Fibroblast of villous mesenchyme (primary cell): ENCODE results near the gene AK9. TPM values are rescaled to one million over a fixed set of nuclear protein-coding genes. Genes with fewer than 3 reads are reported as not detected.
"Not testable (repeated sequence)": the region's sequence is repeated elsewhere in the genome, so short reads cannot be mapped to it uniquely, and the experiment has no call there.

ENCODE experiments used
- DNase-seq: peaks from one replicate; pipeline ENCODE4 v3.0.0-alpha.2; 2010; ENCODE audit warnings: low read depth
- H3K4me3 ChIP-seq: 2 replicates; pipeline ENCODE4 v1.5.1; 2011; ENCODE audit warnings: low read depth, mild to moderate bottlenecking, low read length
- total RNA-seq: library from RNA; depleted of rRNA; stranded (reverse); fragments of >200 nt; gene quantifications from 2 replicates; pipeline ENCODE4 v1.2.3, GENCODE V29; 2012
- TF ChIP-seq, protein P1 (sequence below): IDR thresholded peaks from 2 replicates; pipeline ENCODE4 v1.5.1; 2012; ENCODE audit warnings: low read depth, mild to moderate bottlenecking, low read length; ENCODE audit not compliant: insufficient read depth

The AK9 gene
- total RNA-seq, 1 donor, result 3.5 TPM

GRCh38 chr6:109465772-109466171, 225.2 kb downstream of the AK9 start:
- DNase-seq, result no peak
- TF ChIP-seq, protein P1, sequence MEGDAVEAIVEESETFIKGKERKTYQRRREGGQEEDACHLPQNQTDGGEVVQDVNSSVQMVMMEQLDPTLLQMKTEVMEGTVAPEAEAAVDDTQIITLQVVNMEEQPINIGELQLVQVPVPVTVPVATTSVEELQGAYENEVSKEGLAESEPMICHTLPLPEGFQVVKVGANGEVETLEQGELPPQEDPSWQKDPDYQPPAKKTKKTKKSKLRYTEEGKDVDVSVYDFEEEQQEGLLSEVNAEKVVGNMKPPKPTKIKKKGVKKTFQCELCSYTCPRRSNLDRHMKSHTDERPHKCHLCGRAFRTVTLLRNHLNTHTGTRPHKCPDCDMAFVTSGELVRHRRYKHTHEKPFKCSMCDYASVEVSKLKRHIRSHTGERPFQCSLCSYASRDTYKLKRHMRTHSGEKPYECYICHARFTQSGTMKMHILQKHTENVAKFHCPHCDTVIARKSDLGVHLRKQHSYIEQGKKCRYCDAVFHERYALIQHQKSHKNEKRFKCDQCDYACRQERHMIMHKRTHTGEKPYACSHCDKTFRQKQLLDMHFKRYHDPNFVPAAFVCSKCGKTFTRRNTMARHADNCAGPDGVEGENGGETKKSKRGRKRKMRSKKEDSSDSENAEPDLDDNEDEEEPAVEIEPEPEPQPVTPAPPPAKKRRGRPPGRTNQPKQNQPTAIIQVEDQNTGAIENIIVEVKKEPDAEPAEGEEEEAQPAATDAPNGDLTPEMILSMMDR, result no peak
- H3K4me3 ChIP-seq, result no peak overlapping the region

- DNase-seq, result no peak
- TF ChIP-seq, protein P1, result no peak
- no peak overlapping the region for H3K4me3 ChIP-seq
Observed at GRCh38 chr6:109461733-109462526, 229.1 kb downstream of the AK9 start.

- not testable (repeated sequence) for DNase-seq, H3K4me3 ChIP-seq
Observed at GRCh38 chr6:109461205-109461604, 229.8 kb downstream of the AK9 start.

GRCh38 chr6:109460161-109460829, 230.7 kb downstream of the AK9 start:
- TF ChIP-seq, protein P1, result no peak
- no peak overlapping the region for H3K4me3 ChIP-seq
- peak; percentile 41 for DNase-seq

GRCh38 chr6:109458774-109459531, 232.0 kb downstream of the AK9 start:
- TF ChIP-seq, protein P1, result no peak
- no peak for DNase-seq
- H3K4me3 ChIP-seq, result no peak overlapping the region

GRCh38 chr6:109457562-109457996, 233.4 kb downstream of the AK9 start:
- TF ChIP-seq, protein P1, result no peak
- no peak for DNase-seq
- no peak overlapping the region for H3K4me3 ChIP-seq
